IPS-NIHi11 (cell line): ENCODE data around the gene UBE2K.
"Not testable (repeated sequence)": the region's sequence is repeated elsewhere in the genome, so short reads cannot be mapped to it uniquely, and the experiment has no call there.

Experiments
- DNase-seq: peaks from one replicate; pipeline ENCODE4 v3.0.0; 2012; ENCODE audit warnings: mixed read lengths, low spot score

UBE2K gene

GRCh38 chr4:39808231-39808749 lies 110.4 kb downstream of the UBE2K start:
- no peak for DNase-seq

- DNase-seq: no peak
Measured at GRCh38 chr4:39812500-39812899, 114.6 kb downstream of the UBE2K start.

GRCh38 chr4:39813033-39813432 lies 115.1 kb downstream of the UBE2K start:
- DNase-seq: not testable (repeated sequence)

- not testable (repeated sequence) for DNase-seq
Measured at GRCh38 chr4:39813761-39814160, 115.8 kb downstream of the UBE2K start.

- no peak for DNase-seq
Measured at GRCh38 chr4:39814403-39815185, 116.7 kb downstream of the UBE2K start.

GRCh38 chr4:39818646-39819045 lies 120.7 kb downstream of the UBE2K start:
- DNase-seq: no peak

GRCh38 chr4:39820186-39820585 lies 122.2 kb downstream of the UBE2K start:
- no peak for DNase-seq

- no peak for DNase-seq
Measured at GRCh38 chr4:39821951-39822350, 124.0 kb downstream of the UBE2K start.

- DNase-seq: no peak
Measured at GRCh38 chr4:39822662-39823061, 124.7 kb downstream of the UBE2K start.

GRCh38 chr4:39823191-39823590 lies 125.3 kb downstream of the UBE2K start:
- DNase-seq: no peak

GRCh38 chr4:39825090-39825489 lies 127.2 kb downstream of the UBE2K start:
- no peak for DNase-seq

- no peak for DNase-seq
Measured at GRCh38 chr4:39825741-39826231, 127.8 kb downstream of the UBE2K start.
